IMR-90 (cell line): ENCODE measurements around the gene CEP128. TPM values are rescaled to one million over a fixed set of nuclear protein-coding genes. Genes with fewer than 3 reads are reported as not detected.
A peak's percentile ranks its signal among the peaks of the same experiment; 100 is the strongest.

Source experiments
- ATAC-seq: fragments of 200-7000 bp; cut with Tn5 transposase; 2 replicates; pipeline ENCODE4 v1.9.1; 2020; ENCODE audit warnings: low read depth, mild to moderate bottlenecking, moderate library complexity
- BruUV-seq: library from RNA; stranded (reverse); fragments of 400-500 nt; replicated peaks from 2 replicates; lab custom pipeline; 2021; lab: Mats Ljungman, UMichigan
- CTCF ChIA-PET: fragments of 300-600 bp; formaldehyde crosslinking; extraction: SDS; loops from one replicate; lab custom pipeline; 2021; ENCODE audit warnings: antibody characterized with exemption; lab: Yijun Ruan, JAX
- POLR2A ChIA-PET: fragments of 300-600 bp; sonication (Branson Sonifier 250); formaldehyde crosslinking; loops from one replicate; lab custom pipeline; 2022; ENCODE audit warnings: antibody characterized with exemption; ENCODE audit not compliant: unreplicated experiment; lab: Charles Lee
- DNase-seq: peaks from one replicate; pipeline ENCODE4 v3.0.0; 2013
- H2AFZ ChIP-seq: replicated peaks from 2 replicates; pipeline ENCODE3; 2013; ENCODE audit warnings: low read length, mild to moderate bottlenecking; ENCODE audit not compliant: poor library complexity
- H2AK5ac ChIP-seq: 2 replicates; pipeline ENCODE4 v1.6.1; 2013; ENCODE audit warnings: low read depth, low read length, inconsistent platforms
- H2AK9ac ChIP-seq: replicated peaks from 2 replicates; pipeline ENCODE3; 2013; ENCODE audit warnings: mild to moderate bottlenecking, low read depth, low read length, moderate library complexity; ENCODE audit not compliant: poor library complexity
- H2BK120ac ChIP-seq: 2 replicates; pipeline ENCODE4 v1.6.1; 2013; ENCODE audit warnings: low read depth, low read length, inconsistent platforms
- H2BK15ac ChIP-seq: 3 replicates; pipeline ENCODE4 v1.6.1; 2013; ENCODE audit warnings: low read depth, low read length, inconsistent platforms
- H2BK20ac ChIP-seq: 2 replicates; pipeline ENCODE4 v1.6.1; 2013; ENCODE audit warnings: low read depth, mild to moderate bottlenecking, inconsistent platforms, low read length, moderate library complexity
- H2BK5ac ChIP-seq: 2 replicates; pipeline ENCODE4 v1.6.1; 2013; ENCODE audit warnings: mild to moderate bottlenecking, low read depth, low read length, inconsistent platforms; ENCODE audit not compliant: poor library complexity, severe bottlenecking
- H3K14ac ChIP-seq: replicated peaks from 2 replicates; pipeline ENCODE4 v1.6.1; 2013; ENCODE audit warnings: low read depth, low read length, inconsistent platforms
- H3K18ac ChIP-seq: 2 replicates; pipeline ENCODE4 v1.6.1; 2013; ENCODE audit warnings: low read depth, low read length, control low read depth
- H3K23ac ChIP-seq: 2 replicates; pipeline ENCODE4 v1.6.1; 2013; ENCODE audit warnings: low read depth, low read length, inconsistent platforms
- H3K27ac ChIP-seq: 2 replicates; pipeline ENCODE4 v1.5.1; 2013; ENCODE audit warnings: mild to moderate bottlenecking, control low read depth, low read length; ENCODE audit not compliant: insufficient read depth
- H3K27me3 ChIP-seq: 2 replicates; pipeline ENCODE4 v1.6.1; 2013; ENCODE audit warnings: low read length; ENCODE audit not compliant: control insufficient read depth, insufficient read depth
- H3K36me3 ChIP-seq: 2 replicates; pipeline ENCODE4 v1.6.1; 2013; ENCODE audit warnings: low read length, mixed read lengths; ENCODE audit not compliant: control insufficient read depth, insufficient read depth
- H3K4ac ChIP-seq: 2 replicates; pipeline ENCODE4 v1.6.1; 2013; ENCODE audit warnings: low read depth, low read length, inconsistent platforms
- H3K4me1 ChIP-seq: 2 replicates; pipeline ENCODE4 v1.6.1; 2013; ENCODE audit warnings: low read length, mixed read lengths; ENCODE audit not compliant: control insufficient read depth, insufficient read depth
- H3K4me2 ChIP-seq: 2 replicates; pipeline ENCODE4 v1.6.1; 2013; ENCODE audit warnings: low read depth, mild to moderate bottlenecking, control low read depth, low read length, moderate library complexity
- H3K4me3 ChIP-seq: 2 replicates; pipeline ENCODE4 v1.5.1; 2013; ENCODE audit warnings: low read depth, mild to moderate bottlenecking, control low read depth, low read length, moderate library complexity; ENCODE audit not compliant: insufficient read depth
- H3K56ac ChIP-seq: 2 replicates; pipeline ENCODE4 v1.6.1; 2013; ENCODE audit warnings: low read length, inconsistent platforms; ENCODE audit not compliant: insufficient read depth; ENCODE audit errors: extremely low read depth
- H3K79me1 ChIP-seq, 2 experiments: 2 replicates each; pipeline ENCODE4 v1.6.1; 2013; ENCODE audit warnings: low read length in 2 of 2, inconsistent platforms in 1 of 2, low read depth in 1 of 2
- H3K9ac ChIP-seq: 2 replicates; pipeline ENCODE4 v1.6.1; 2013; ENCODE audit warnings: low read depth, low read length, control low read depth
- H3K9me1 ChIP-seq: 2 replicates; pipeline ENCODE4 v1.6.1; 2013; ENCODE audit warnings: low read length, inconsistent platforms; ENCODE audit not compliant: insufficient read depth
- H3K9me3 ChIP-seq: 2 replicates; pipeline ENCODE4 v1.6.1; 2013; ENCODE audit warnings: low read length; ENCODE audit not compliant: control insufficient read depth, insufficient read depth
- H4K20me1 ChIP-seq: 2 replicates; pipeline ENCODE4 v1.6.1; 2013; ENCODE audit warnings: low read length, inconsistent platforms; ENCODE audit not compliant: insufficient read depth
- H4K5ac ChIP-seq: 2 replicates; pipeline ENCODE4 v1.6.1; 2013; ENCODE audit warnings: mild to moderate bottlenecking, low read depth, low read length, control low read depth
- H4K8ac ChIP-seq, 2 experiments: 2 replicates each; pipeline ENCODE4 v1.6.1; 2013; ENCODE audit warnings: low read depth in 2 of 2, low read length in 2 of 2, control low read depth in 1 of 2, inconsistent platforms in 1 of 2
- H4K91ac ChIP-seq: 2 replicates; pipeline ENCODE4 v1.6.1; 2013; ENCODE audit warnings: low read depth, low read length, inconsistent platforms; ENCODE audit not compliant: insufficient read depth
- BHLHE40 ChIP-seq: fragments of 150-350 bp; IDR thresholded peaks from 2 replicates; pipeline ENCODE4 v1.6.1; 2016; ENCODE audit warnings: mild to moderate bottlenecking, low read depth, low read length
- CEBPB ChIP-seq: IDR thresholded peaks from 2 replicates; pipeline ENCODE4 v1.6.1; 2012; ENCODE audit warnings: low read depth, low read length, improper control_type of control experiment
- CHD1 ChIP-seq: IDR thresholded peaks from 2 replicates; pipeline ENCODE4 v1.6.1; 2012; ENCODE audit warnings: low read depth, low read length, improper control_type of control experiment
- CTCF ChIP-seq: conservative IDR thresholded peaks from 2 replicates; pipeline ENCODE4 v1.5.1; 2012; ENCODE audit warnings: mild to moderate bottlenecking, low read depth, low read length, improper control_type of control experiment
- MAFK ChIP-seq: IDR thresholded peaks from 2 replicates; pipeline ENCODE4 v1.6.1; 2012; ENCODE audit warnings: low read depth, low read length, improper control_type of control experiment
- MXI1 ChIP-seq: IDR thresholded peaks from 2 replicates; pipeline ENCODE4 v1.6.1; 2012; ENCODE audit warnings: low read depth, mild to moderate bottlenecking, low read length, moderate library complexity, borderline replicate concordance
- NFE2L2 ChIP-seq: fragments of 150-350 bp; IDR thresholded peaks from 2 replicates; pipeline ENCODE4 v1.6.1; 2016; ENCODE audit warnings: low read depth, mild to moderate bottlenecking, low read length
- POLR2A ChIP-seq: IDR thresholded peaks from 2 replicates; pipeline ENCODE4 v1.6.1; 2012; ENCODE audit warnings: mild to moderate bottlenecking, low read depth, low read length
- RAD21 ChIP-seq: IDR thresholded peaks from 2 replicates; pipeline ENCODE4 v1.6.1; 2012; ENCODE audit warnings: low read length, improper control_type of control experiment
- RCOR1 ChIP-seq: IDR thresholded peaks from 2 replicates; pipeline ENCODE4 v1.6.1; 2012; ENCODE audit warnings: mild to moderate bottlenecking, low read length, improper control_type of control experiment; ENCODE audit not compliant: insufficient replicate concordance
- SMC3 ChIP-seq: fragments of 150-350 bp; IDR thresholded peaks from 2 replicates; pipeline ENCODE4 v1.6.1; 2016; ENCODE audit warnings: low read depth, mild to moderate bottlenecking, antibody characterized with exemption, low read length, moderate library complexity
- WGBS, 2 experiments: methylation state at CpG; one replicate each; pipeline versions ENCODE4 v1.1.5 to v1.1.7; 2013; ENCODE audit warnings: missing lambda C conversion rate in 2 of 2; ENCODE audit not compliant: insufficient read length in 1 of 2; ENCODE audit errors: extremely low coverage in 2 of 2; 5-methylcytosine and 5-hydroxymethylcytosine counted together
- dilution Hi-C: fragments of 300-500 bp; cut with HindIII; formaldehyde crosslinking; loops from one replicate; pipeline ENCODE4 v1.14.3; 2018; ENCODE audit warnings: low sequenced_read_pairs; ENCODE audit not compliant: unreplicated experiment
- in situ Hi-C: fragments of 300-500 bp; cut with MboI; formaldehyde crosslinking; loops from 3 replicates; pipeline ENCODE4 v1.14.3; 2019; ENCODE audit warnings: low sequenced_read_pairs, inconsistent platforms, mixed read lengths
- intact Hi-C: fragments of 100-400 bp; cut with micrococcal nuclease; formaldehyde crosslinking; loops from 2 replicates; pipeline ENCODE4 v1.10.0; 2022
- polyA plus RNA-seq, 3 experiments: library from polyadenylated mRNA; depleted of rRNA; stranded (reverse); fragments of >200 nt; gene quantifications; 2 replicates each; pipeline ENCODE4 v1.2.3, GENCODE V29; 2012; ENCODE audit warnings: low replicate concordance in 1 of 3
- total RNA-seq: library from RNA; depleted of rRNA; stranded (reverse); fragments of >200 nt; gene quantifications from 2 replicates; pipeline ENCODE4 v1.2.3, GENCODE V29; 2012
- TF ChIP-seq, protein P1 (sequence below): fragments of 150-350 bp; IDR thresholded peaks from 2 replicates; pipeline ENCODE4 v1.6.1; 2016; ENCODE audit warnings: low read depth, mild to moderate bottlenecking, low read length, moderate library complexity, borderline replicate concordance

The CEP128 gene
- total and polyA plus RNA-seq, 2 of the 4 experiments (the other 2 are of a cell fraction) = 1.9 to 5.7 TPM

DNA sequence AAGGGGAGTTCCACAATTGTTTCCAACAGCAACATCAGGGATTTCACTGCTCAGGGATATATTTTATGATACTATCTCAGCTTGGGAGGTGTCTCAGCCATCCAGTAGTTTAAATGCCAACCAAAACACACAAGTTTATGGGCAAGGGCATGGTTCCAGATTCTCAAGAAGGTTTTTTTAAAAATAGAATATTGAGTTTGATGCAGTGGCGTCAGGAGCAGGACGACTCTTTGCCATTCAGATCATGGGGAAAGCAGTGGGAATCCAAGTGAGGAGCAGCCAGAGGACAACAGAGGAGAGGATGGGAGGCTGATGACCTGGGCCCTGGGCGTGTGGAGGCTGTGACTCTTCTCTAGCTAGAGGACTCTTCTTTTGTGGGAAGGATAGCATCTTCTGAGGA lies 39.6 kb upstream of the CEP128 start:
- H3K14ac ChIP-seq = no peak overlapping the region
- H2AK5ac ChIP-seq = no peak overlapping the region
- H3K9me1 ChIP-seq = no peaks in the 10 kb centered on the region
- no peak overlapping the region for H2BK15ac ChIP-seq
- POLR2A ChIA-PET = no interaction called here
- TF ChIP-seq CHD1 = no peak
- TF ChIP-seq, protein P1, sequence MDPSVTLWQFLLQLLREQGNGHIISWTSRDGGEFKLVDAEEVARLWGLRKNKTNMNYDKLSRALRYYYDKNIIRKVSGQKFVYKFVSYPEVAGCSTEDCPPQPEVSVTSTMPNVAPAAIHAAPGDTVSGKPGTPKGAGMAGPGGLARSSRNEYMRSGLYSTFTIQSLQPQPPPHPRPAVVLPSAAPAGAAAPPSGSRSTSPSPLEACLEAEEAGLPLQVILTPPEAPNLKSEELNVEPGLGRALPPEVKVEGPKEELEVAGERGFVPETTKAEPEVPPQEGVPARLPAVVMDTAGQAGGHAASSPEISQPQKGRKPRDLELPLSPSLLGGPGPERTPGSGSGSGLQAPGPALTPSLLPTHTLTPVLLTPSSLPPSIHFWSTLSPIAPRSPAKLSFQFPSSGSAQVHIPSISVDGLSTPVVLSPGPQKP = no peak
- TF ChIP-seq BHLHE40 = no peak
- no peak for TF ChIP-seq NFE2L2
- TF ChIP-seq MAFK = no peak
- no peak for TF ChIP-seq MXI1
- no peak for TF ChIP-seq SMC3
- TF ChIP-seq CEBPB = no peak
- no peak for TF ChIP-seq RAD21
- no peak for TF ChIP-seq POLR2A
- no peak for TF ChIP-seq CTCF
- TF ChIP-seq RCOR1 = no peak
- no peaks in the 10 kb centered on the region for H3K9me3 ChIP-seq
- no peak overlapping the region for H4K5ac ChIP-seq
- no peaks in the 10 kb centered on the region for H3K79me1 ChIP-seq
- H3K4ac ChIP-seq = no peak overlapping the region
- no peak overlapping the region for H3K18ac ChIP-seq
- CTCF ChIA-PET = no interaction called here
- H2AFZ ChIP-seq = peak overlapping the region; percentile 18
- BruUV-seq = no TSS peak
- no peak overlapping the region for H3K4me2 ChIP-seq
- DNase-seq (no peak), ATAC-seq (no peak)
- no peak overlapping the region for H3K56ac ChIP-seq
- no peaks in the 10 kb centered on the region for H4K20me1 ChIP-seq
- H2BK20ac ChIP-seq = no peak overlapping the region
- no peak overlapping the region for H2BK120ac ChIP-seq
- H4K8ac ChIP-seq = no peak overlapping the region
- no peak overlapping the region for H3K9ac ChIP-seq
- H3K4me3 ChIP-seq = no peak overlapping the region
- H3K4me1 ChIP-seq = no peaks in the 10 kb centered on the region
- H4K91ac ChIP-seq = no peak overlapping the region
- H3K36me3 ChIP-seq = no peaks in the 10 kb centered on the region
- in situ Hi-C loops = no loop called here
- no peak overlapping the region for H2AK9ac ChIP-seq
- H2BK5ac ChIP-seq = no peak overlapping the region
- dilution Hi-C loops = no loop called here
- peaks cover 15% of the 10 kb centered on the region for H3K27me3 ChIP-seq
- 83% methylated on average over 2 of the region's 3 CpGs; no CpG with 5 or more reads in 1 of the 2 experiments for WGBS, 2 experiments
- intact Hi-C loops = no loop called here
- H3K23ac ChIP-seq = no peak overlapping the region
- H3K27ac ChIP-seq = no peak overlapping the region
